NCI-H2196 treated with DMSO at 0.1 percent for 48 hours (cell line): ENCODE results near the gene NRG3.
"Not testable (repeated sequence)": the region's sequence is repeated elsewhere in the genome, so short reads cannot be mapped to it uniquely, and the experiment has no call there.

Source experiments
- DNase-seq: peaks from one replicate; lab custom pipeline; 2025; ENCODE audit not compliant: unreplicated experiment; lab: John Stamatoyannopoulos, UW

The NRG3 gene

DNA sequence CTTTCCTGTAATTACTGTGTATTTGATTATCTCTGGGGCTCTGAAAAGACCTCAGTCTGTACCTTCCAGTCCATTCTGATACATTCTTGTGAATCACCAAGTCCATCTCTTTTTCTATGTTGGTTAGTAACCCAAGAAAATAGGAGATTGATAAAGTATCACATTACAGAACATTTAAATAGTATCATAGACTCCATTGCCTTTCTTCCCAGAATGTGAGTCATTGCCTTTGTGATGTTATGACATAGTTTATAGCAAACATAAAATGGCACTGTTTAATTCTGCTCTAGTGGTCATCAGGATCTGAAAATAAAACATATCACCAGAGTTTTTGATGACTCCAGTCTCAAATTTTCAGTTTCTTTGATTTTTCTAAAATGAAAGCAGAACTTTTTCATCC lies 78.4 kb downstream of the NRG3 start:
- no peak for DNase-seq

DNA sequence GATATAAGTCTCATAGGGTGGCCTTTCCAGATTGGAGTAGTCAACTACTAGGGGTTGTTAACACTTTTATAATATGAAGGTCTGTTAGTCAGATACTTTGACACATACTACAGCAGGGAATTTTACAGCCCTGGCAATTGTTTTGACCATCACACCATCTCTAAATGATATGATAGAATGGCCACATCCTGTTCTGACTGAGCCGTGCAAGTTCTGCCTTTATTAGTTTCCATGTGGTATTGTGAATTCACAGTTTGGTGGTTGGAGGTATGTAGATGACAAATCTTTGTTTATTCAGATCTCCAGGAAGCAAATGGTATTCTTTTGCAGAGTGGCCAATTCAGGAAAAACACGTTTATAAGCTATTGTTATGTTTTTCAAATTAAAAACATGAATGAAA lies 83.0 kb downstream of the NRG3 start:
- DNase-seq, result no peak

DNA sequence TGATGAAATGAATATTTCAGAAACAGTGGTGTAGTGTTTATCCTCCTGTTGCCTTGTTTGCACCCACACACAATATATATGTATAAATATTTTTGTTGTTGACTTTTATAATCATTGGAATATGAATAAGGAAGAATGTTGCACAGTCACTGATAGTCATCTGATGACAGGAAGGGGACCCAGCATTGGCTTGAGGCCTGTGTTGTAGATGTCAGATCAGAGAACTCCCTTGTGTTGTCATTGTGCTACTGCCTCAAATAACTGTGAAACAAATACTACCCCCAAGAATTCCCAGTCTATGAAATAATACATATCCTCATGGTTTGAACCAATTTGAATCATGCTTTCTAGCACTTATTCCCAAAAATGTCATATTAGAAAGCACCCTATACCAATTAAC lies 84.0 kb downstream of the NRG3 start:
- DNase-seq, result no peak

DNA sequence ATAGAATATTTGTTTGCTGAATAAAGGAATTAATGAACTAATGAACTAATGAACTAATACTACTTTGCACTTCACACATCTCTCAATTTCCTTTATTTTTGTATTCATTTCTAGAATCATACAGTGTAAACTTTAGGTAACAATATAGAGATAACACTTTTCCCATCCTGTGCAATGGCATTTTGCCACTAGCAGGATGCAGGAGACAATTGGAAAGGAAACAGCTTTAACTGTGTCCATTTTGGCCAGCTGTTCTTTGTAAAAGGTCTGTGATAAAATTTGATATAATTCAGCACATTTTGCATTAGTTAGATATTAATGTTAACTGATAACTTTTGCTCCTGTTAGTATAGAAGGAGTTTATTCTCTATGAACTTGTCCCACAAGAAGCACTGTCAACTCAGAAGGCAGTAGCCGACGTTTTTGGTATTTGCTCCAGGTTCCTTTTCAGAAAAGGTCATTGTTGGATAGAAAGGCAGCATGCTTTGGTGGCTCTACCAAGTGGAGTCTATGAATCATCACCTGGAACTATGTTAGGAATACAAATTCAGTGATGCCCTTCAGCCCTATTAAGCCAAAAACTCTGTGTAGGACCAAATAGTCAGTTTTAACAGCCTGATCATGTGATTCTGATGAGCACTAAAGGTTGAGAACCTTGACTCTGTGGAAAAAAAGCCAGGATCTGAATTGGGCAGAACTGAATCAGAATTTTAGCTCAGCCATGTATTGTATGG lies 86.6 kb downstream of the NRG3 start:
- no peak for DNase-seq

DNA sequence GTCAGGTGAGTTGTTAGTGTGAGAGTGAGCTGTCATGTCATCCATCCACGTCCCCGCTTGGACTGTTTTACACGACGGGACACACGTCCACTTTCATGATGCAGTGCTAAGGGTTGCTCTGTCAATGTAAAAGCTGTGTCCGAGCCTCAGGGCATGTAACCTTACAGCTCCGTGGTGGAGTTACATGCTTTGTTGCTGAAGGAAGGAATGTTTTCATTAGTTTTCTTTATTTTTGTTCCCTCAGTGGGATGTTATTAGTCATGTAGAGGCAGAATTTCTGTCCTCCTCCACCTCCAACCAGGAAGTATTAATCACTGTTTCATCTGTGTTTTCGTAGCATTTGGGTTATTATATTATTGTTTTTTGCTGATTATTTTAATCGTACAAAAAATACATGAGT lies 88.6 kb downstream of the NRG3 start:
- DNase-seq, result no peak

DNA sequence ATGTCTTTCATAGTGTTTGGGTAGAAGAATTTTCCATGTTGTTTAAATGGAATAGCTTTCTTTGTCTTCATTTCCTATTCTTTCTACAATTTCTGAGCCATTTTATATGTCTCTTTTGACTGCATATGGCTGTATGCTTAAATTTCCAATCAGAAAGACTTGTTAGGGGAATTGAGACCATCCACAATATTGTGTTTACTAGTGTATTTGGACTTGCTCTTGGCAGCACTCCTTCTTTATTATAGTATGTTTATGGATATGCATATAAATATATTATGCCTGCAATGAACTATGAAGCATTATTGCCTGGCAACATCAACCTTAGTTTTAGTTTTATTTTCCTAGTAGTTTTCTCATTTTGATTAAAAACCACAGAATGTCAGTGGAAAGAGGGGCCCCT lies 92.7 kb downstream of the NRG3 start:
- DNase-seq, result no peak

DNA sequence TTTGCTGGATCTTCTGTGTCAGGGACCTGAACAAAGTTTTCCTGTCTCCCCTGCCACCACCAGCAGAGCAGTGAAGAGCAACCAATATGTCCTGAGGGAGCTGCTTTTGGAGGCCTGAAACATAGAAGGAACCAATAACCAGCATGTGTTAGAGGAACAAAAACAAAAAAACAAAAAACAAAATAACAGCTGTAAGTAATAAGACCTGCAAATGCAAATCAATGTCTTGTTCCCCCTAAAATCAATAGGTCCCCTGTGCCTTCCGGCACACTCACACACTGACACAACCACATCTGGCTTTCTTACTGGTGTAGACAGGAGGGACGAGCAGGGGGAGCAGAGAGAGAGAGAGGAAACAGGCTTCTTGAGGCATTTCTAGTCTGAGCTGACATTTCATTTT lies 94.1 kb downstream of the NRG3 start:
- no peak for DNase-seq

DNA sequence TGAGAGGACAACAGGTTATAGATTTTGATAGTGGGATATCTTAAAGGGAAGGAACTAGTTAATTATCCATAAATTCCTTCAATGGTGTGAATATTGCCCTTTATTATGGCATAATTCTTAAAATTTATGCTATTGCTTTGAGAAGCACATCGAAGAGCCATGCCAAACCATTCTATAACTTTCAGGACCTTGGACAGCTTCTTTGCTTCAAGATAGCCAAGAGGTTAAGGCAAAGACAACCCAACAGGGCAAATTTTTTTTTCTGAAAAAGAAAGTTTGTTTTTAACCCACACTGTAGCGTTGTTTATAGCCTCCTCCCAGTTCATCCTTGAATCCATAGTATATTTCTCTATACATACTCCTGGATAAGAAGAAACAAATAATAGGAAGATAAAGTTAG lies 103.2 kb downstream of the NRG3 start:
- no peak for DNase-seq

DNA sequence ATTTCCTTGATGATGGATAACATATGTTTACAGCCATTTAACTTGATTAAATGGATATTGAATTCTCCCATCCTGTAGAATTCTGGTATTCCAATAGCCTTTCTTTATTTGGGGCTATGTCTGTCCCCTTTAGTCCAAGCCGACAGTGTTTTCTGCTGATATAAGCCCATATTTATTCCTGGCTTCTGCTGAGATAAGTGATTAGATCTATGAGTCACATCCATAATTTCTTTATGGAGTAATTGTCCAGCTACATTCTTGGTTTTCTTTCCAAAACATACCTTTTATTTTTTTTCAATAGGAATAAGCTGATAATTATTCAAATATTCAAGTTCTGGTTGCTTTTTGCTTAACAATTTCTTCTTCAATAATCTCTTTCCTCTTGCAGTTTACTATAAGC lies 106.7 kb downstream of the NRG3 start:
- DNase-seq, result no peak

DNA sequence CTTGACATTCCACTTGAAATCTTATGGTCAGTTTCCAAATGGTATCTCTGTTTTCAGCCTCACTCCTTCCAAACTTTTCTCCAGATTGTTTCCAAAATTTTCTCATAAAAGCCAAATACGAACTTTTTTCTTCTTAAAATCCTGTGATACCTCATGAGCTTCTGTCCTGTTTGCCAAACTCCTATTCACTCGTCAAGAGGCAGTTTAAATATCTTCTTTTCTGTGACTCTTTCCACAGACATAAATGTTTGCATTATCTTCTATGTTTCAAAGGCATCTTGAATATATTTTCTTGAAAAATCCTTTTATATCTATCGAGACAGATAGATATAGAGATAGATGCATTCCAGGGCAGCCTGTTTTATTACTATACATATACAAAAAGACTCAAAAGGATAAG lies 109.4 kb downstream of the NRG3 start:
- DNase-seq, result no peak

DNA sequence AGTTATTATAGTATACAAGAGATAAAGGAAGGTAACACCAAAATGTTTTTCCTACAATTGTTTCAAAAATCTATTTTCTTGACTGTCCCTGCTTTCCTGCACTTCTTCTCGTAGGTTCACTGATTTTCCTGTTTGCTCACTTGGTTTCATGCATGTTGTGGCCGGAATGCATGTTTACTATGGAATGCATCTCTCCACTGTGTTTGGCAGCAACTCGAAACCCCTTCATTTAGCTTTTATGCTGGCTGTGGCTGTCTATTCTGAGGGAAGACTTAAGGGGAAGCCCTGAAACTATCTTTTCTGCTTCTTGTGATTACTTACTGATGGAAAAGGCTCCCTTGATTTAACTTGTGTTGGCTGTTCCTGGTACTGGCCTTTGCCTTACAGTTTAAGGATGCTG lies 120.3 kb downstream of the NRG3 start:
- DNase-seq, result no peak

DNA sequence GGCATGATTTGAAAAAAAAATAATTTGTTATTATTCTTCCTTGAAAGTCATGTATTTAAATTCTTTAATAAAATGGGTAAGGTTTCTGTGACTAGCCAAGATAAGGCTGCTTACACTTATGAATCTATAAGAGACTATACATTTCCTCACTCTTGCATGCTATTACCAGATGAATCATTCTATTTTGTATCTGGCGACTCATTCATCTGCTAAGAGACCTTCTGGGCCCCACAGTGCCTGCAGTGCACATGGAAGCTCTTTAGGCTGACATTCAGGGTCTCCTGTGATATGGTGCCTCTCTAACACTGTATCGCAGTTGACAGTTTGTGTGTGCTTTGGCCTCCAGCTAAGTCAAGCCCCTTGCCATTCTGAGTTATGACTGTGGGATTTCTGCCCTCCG lies 121.9 kb downstream of the NRG3 start:
- DNase-seq, result no peak

DNA sequence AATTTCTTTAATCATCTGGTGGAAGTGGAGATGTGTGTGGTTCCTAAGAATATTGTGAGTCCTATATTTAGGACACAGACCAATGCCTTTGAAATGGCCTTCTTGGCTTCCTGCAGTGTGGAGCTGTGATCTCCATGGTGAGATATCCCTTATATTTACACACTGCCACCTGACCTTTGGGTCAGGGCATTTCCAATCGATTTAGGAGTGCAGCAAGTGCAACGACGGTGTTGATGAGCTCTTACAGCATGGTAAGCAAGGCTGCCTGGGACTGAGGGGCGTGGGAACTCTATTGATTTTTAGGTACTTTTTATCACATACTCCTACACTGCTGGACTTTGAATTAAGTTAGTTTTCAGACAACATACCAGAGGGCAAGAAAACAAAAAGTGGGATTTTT lies 146.0 kb downstream of the NRG3 start:
- DNase-seq, result no peak

DNA sequence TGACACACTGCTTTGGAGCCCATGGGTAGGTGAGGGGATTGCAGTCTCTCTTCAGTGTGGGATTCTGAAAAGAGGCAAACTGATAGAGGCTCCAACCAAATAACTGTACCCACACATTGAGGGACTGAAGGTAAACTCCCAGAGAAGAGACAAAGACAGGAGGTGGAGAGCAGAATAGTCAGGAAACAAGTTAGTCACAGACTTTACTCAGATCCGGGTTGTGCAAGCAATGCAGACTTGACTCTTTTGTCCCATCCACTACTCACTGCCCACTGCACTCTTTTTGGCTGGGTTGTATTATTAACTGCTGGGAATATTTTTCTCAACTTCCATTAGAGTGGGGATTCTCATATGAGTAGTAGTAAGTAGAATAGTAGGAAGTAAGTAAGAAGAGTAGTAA lies 152.7 kb downstream of the NRG3 start:
- no peak for DNase-seq

DNA sequence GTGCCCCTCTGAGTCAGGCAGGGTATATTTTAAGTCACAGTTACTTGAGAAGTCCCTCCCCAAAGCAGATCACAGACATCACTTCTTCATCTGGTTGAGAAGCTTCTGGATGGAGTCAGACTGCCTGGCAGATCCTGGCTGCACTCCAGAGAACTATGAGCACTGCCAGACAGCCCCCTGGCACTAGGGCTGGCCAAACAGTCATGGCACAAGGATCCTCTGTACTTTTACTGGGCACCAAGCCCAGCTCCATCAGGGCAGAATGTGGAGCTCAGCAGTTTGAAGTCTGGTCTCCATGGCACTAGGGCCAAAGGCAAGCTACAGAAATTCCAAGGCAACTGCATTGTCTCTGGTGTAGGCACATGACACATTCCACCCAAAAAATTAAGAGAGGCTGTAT lies 162.1 kb downstream of the NRG3 start:
- no peak for DNase-seq

DNA sequence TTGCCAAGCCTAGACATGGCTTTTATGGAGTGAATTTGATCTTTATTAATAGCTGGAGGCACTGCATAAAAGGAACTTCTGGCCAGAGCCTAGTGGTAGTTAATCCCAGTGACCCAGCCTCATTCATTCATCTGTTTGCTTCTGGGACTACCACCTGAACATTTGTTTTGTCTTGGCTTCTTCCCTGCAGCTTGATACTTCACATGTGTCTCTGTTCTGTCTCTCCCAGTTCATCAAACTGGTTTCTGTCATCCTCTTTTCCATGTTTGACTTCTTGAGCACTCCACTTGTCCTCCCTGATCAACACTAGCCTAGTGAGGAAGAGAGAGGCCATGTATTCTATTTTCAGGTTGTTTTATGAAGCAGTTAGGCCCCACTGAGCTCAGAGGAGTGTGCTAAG lies 163.6 kb downstream of the NRG3 start:
- DNase-seq, result no peak

DNA sequence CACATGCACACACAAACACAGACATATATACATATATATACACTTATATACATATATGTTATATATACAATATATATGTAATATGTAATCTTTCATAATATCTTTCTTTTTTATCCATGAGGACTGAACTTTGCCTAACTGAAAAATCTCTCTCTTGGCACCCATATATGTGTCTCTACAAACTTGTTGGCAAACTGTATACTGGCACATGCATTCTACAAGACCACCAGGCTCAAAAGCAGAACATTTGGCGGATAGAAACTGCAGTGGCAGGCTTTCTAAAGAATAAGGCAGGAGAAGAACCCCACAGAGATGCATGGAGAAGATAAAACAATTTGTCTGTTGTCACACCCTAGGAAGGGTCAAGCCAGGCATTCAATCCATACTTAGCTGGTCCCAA lies 165.3 kb downstream of the NRG3 start:
- no peak for DNase-seq

DNA sequence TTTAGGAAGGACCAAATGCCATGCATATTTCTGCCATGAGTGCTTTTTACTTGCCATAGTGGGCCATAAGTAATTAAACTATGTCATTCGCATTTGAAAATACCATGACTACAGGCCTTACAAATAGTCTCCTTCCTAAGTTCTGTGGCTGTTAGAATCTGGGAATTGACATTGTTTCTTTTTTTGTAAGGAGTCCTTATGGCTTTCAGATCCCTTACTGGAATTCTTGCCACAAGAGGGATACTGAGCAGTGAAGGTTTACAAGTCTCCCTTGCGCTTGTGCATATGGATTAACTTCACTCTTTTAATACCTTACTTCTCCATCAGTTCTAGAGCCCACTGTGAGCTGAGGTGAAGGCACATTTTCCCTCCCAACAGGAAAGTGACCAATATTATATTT lies 166.0 kb downstream of the NRG3 start:
- no peak for DNase-seq

DNA sequence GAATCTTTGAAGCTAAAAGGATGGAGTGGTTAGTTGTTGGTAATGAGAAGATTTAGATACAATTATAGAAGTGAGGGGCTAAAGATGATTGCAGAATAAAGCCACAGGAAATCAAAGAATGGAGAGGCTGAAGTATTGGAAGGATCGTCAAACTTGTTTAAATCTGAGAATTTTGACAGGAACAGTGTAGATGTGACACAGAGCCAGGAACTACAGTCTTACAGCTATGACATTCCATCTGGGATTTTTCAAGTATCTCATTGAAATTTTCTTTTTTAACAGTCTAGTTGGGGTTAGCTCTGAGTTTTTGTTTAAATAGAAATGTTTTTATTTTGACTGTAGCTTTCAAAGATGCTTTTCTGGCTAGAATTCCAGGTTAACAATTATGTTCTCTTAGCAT lies 181.4 kb downstream of the NRG3 start:
- no peak for DNase-seq

DNA sequence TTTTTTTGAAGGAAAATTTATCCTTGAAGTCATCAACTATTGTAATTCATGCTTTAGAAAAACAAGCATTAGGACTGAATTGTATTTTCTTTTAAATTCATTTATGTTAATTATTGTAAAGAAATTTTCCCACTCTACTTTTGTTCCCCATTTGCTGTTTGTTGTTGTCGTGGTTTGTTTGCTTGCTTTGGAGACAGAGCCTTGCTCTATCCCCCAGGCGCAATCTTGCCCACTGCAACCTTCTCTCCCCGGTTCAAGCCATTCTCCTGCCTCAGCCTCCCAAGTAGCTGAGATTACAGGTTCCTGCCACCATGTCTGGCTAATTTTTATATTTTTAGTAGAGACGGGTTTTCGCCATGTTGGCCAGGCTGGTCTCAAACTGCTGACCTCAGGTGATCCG lies 192.2 kb downstream of the NRG3 start:
- not testable (repeated sequence) for DNase-seq

DNA sequence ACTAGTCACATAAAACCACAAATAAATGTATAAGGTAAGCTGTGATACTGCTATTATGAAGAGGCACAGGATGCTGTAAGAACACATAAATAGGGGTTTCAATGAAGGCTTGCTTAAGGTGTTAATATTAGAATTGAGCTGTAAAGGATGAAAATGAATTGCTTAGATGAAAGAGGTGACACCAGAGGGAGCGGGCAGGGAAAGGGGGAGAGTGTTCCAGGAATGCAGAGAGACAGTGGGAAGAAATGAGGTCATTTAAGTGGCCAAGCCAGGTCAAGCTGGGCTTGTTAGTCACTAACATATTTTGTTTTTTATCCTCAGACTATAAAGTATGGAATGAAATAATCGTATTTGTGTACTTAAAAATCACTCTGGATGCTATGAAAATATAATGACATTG lies 193.5 kb downstream of the NRG3 start:
- no peak for DNase-seq

DNA sequence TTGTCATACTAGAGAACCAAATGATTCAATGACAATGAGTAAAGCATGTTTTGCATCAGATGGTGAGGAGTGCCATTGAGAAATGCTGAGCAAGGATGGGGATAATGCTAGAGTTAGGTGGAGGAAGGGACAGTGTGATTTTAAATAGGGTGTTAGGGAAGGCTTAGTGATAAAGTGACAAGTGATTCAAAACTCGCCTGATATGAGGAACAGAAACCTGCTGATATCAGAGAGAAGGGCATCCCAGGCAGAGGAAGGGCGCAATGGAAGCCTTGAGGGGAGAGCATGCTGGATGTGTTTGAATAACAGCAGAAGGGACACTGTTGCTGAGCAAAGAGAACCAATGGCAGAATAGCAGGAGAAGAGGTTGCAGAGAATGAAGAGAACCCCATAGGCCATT lies 196.2 kb downstream of the NRG3 start:
- DNase-seq, result no peak

DNA sequence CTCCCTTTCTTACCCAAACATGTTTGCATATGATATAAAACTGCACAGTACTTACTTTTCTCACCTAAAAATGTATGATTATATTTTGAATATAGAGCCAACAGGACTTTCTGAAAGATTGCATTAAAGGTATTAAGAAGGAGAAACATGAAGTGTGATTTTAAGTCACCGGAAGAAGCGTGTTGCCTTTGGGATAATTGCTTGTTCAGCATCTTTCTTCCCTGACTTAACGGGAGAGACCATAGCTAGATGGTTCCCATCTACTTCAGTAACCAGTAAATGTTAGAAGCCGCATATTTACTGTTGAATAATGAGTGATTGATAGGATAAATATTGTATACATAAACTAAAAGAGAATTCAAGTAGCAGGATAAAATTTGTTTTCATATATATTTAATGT lies 197.1 kb downstream of the NRG3 start:
- DNase-seq, result no peak

DNA sequence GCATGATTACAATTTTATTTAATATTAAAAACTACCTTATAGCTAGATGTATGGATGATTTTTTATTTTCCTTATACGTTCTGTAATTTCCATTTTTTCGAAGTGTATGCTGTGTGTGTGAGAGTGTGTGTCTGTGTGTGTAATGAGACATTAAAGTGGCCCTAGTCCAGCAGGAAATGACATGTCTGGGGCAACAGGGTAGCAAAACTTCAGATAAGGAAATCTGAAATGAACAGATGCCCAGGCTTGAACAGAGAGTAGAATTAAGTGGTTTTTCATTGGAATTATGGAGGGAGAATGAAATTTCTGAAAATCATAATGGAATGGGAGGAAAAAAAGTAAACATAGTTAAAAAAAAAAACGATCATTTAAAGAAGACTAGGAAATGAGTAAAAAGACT lies 200.6 kb downstream of the NRG3 start:
- no peak for DNase-seq
